ENCODE results near the gene HPX. TPM values are rescaled to one million over a fixed set of nuclear protein-coding genes. Genes with fewer than 3 reads are reported as not detected.

HPX gene
- total RNA-seq, 1 donor from 2014 or later: not detected

- intact Hi-C loops (cut with DNase I): no loop called here
- ATAC-seq: no peak
- DNase-seq (ENCODE audit: missing footprints): no peak
Measured at GRCh38 chr11:6437423-6437822, 3.4 kb downstream of the HPX start.

- DNase-seq (ENCODE audit: missing footprints) (no peak), ATAC-seq (no peak)
- intact Hi-C loops (cut with DNase I): no loop called here
Measured at GRCh38 chr11:6433998-6434660, 6.7 kb downstream of the HPX start.

GRCh38 chr11:6431861-6432260 is 8.9 kb downstream of the HPX start:
- intact Hi-C loops (cut with DNase I): no loop called here
- no peak for ATAC-seq
- DNase-seq (ENCODE audit: missing footprints): no peak

GRCh38 chr11:6427516-6427915 is 13.3 kb downstream of the HPX start:
- intact Hi-C loops (cut with DNase I): no loop called here
- DNase-seq (ENCODE audit: missing footprints): no peak
- ATAC-seq: no peak

GRCh38 chr11:6420677-6421076 is 20.1 kb downstream of the HPX start:
- DNase-seq (ENCODE audit: missing footprints): no peak
- intact Hi-C loops (cut with DNase I): no loop called here
- ATAC-seq: no peak

GRCh38 chr11:6419009-6419631 is 21.7 kb downstream of the HPX start, which contains the start of gene APBB1:
APBB1 (minus strand) TSS chr11:6419094; CDS start chr11:6411347, 7,747 bp downstream.
- peak; percentile 94 for ATAC-seq
- peak; percentile 77 for DNase-seq (ENCODE audit: missing footprints)
- intact Hi-C loops (cut with DNase I): loop anchor here (1.0 to 5.0 kb wide), 2 partner anchors 29 to 42 kb away; partner anchors contain the start of gene SMPD1

- DNase-seq (ENCODE audit: missing footprints): no peak
- intact Hi-C loops (cut with DNase I): loop anchor here (1.0 to 5.0 kb wide), 2 partner anchors 28 to 41 kb away; partner anchors contain the start of gene SMPD1
- peak; percentile 23 for ATAC-seq
Measured at GRCh38 chr11:6418557-6419008, 22.2 kb downstream of the HPX start.

GRCh38 chr11:6417907-6418556 is 22.8 kb downstream of the HPX start:
- DNase-seq (ENCODE audit: missing footprints) (no peak), ATAC-seq (peak; percentile 66)
- intact Hi-C loops (cut with DNase I): loop anchor here (5.0 kb wide), 1 partner anchor 41 kb away; no protein-coding TSS in a partner anchor

- no peak for DNase-seq (ENCODE audit: missing footprints)
- no peak for ATAC-seq
- intact Hi-C loops (cut with DNase I): loop anchor here (5.0 kb wide), 1 partner anchor 38 kb away; no protein-coding TSS in a partner anchor
Measured at GRCh38 chr11:6415797-6416196, 25.0 kb downstream of the HPX start.

- intact Hi-C loops (cut with DNase I): loop anchor here (5.0 kb wide), 1 partner anchor 38 kb away; no protein-coding TSS in a partner anchor
- ATAC-seq (no peak), DNase-seq (ENCODE audit: missing footprints) (no peak)
Measured at GRCh38 chr11:6414874-6415328, 25.9 kb downstream of the HPX start.

- intact Hi-C loops (cut with DNase I): no loop called here
- ATAC-seq: no peak
- DNase-seq (ENCODE audit: missing footprints): no peak
Measured at GRCh38 chr11:6413791-6414201, 27.0 kb downstream of the HPX start.

- intact Hi-C loops (cut with DNase I): no loop called here
- ATAC-seq: no peak
- DNase-seq (ENCODE audit: missing footprints): no peak
Measured at GRCh38 chr11:6411594-6412031, 29.2 kb downstream of the HPX start.

- intact Hi-C loops (cut with DNase I): no loop called here
- ATAC-seq: no peak
Measured at GRCh38 chr11:6410695-6411430, 29.9 kb downstream of the HPX start.

GRCh38 chr11:6406370-6406769 is 34.4 kb downstream of the HPX start:
- ATAC-seq: no peak
- no peak for DNase-seq (ENCODE audit: missing footprints)
- intact Hi-C loops (cut with DNase I): no loop called here

More at GRCh38 chr11:6410695-6411430, 29.9 kb downstream of the HPX start:
- no peak for DNase-seq (ENCODE audit: missing footprints)

- DNase-seq (ENCODE audit: missing footprints) (no peak), ATAC-seq (no peak)
- intact Hi-C loops (cut with DNase I): no loop called here
Measured at GRCh38 chr11:6405846-6406245, 34.9 kb downstream of the HPX start.

- ATAC-seq (no peak), DNase-seq (ENCODE audit: missing footprints) (no peak)
- intact Hi-C loops (cut with DNase I): no loop called here
Measured at GRCh38 chr11:6405052-6405667, 35.6 kb downstream of the HPX start.

- intact Hi-C loops (cut with DNase I): no loop called here
Measured at GRCh38 chr11:6404342-6405051, 36.3 kb downstream of the HPX start.

GRCh38 chr11:6403539-6403938 is 37.2 kb downstream of the HPX start:
- intact Hi-C loops (cut with DNase I): no loop called here
- ATAC-seq (no peak), DNase-seq (ENCODE audit: missing footprints) (no peak)

More at GRCh38 chr11:6404342-6405051, 36.3 kb downstream of the HPX start:
- no peak for DNase-seq (ENCODE audit: missing footprints)
- ATAC-seq: no peak
